Stimulated activated CD4-positive, alpha-beta T cell treated with anti-CD3 and anti-CD28 coated beads, Interleukin-1b, Interleukin-23, amount 100 ng/mL, for 1 hour (primary cell): ENCODE results near the gene SMDT1.

ENCODE experiments used
- DNase-seq, 2 donors: peaks; one replicate each; pipeline ENCODE4 v3.0.0-alpha.2; 2020; ENCODE audit warnings: low read depth in 2 of 2

The SMDT1 gene

GRCh38 chr22:42079319-42080251 is at the start of gene SMDT1:
Gene SMDT1 (plus strand): TSS chr22:42079700. CDS start chr22:42079769, 69 bp downstream.
- peak; percentile 92 to 97 for DNase-seq

DNA sequence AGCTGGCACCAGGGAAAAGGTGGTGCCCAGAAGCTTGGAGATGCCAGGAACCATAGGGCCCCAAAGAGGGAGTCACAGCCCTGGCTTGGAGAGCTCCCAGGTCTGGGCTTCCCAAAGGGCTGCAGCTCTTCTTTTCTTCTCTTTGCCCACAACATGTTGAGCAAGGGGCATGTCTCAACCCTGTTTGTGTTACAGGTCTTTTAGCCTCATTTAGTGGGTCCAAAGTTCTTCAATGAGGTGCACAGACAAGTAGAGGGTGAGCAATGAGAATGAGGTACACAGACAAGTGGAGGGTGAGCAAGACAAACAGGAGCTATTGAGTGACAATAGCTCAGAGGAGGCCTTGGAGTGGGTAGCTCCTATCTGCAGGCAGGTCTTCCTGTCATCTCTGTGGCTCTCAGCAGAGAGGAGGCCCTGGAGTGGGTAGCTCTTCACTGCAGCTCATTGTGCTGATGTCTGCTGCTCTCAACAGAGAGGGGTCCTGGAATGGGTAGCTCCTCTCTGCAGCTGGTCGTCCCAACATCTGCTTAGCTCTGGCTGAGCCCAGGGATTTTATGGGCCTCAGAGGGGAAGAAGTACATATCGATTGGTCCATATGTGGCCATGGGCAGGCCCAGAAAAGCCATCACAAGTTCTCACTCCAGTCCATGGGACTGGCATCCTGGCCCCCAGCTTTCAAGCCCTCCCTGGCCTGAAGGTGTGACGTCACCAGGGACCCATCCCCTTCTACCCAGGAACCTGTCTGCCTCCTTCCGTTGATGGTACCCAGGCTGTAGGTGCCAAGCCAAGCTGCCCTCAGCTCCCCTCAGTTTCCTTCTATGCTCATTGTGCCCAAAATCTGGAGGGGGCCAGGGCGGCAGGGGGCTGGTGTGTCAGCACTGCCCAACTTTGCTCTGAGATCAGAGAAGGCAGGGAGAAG is 46.0 kb upstream of the SMDT1 start:
- DNase-seq = no peak

GRCh38 chr22:42035256-42035655 is 44.2 kb upstream of the SMDT1 start:
- no peak for DNase-seq

GRCh38 chr22:42039271-42039670 is 40.2 kb upstream of the SMDT1 start:
- no peak for DNase-seq

DNA sequence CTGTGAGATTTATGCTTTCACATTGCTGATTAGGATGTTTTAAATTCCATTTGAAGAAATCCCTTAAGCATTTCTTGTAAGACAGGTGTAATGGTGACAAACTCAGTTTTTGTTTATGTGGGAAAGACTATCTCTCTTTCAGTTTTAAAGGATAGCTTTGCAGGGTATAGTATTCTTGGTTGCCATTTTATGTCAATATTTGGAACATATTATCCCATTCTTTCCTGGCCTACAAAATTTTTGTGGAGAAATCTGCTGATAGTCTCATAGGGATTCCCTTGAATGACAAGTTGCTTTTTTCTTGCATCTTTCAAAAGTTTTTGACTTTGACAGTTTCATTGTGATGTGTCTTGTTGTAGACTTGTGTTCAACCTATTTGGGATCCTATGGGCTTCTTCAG is 37.7 kb upstream of the SMDT1 start:
- no peak for DNase-seq

GRCh38 chr22:42050641-42051180 is 28.8 kb upstream of the SMDT1 start:
- DNase-seq = no peak

DNA sequence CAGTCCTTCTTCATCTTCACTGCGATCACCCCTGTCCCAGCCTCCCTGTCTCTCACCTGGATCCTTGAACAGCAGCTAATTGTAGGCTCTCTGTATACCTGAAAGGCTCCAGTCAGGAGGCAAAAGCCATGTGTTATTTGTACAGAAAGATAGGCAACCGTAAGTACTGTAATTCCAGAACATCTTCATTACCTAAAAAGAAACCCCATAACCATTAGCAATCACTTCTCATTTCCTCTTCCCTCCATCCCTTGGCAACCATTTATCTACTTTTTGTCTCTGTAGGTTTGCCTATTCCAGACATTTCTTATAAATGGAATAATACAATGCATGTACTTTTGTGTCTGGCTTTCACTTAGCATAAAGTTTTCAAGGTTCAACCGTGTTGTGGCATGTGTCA is 26.7 kb upstream of the SMDT1 start:
- no peak for DNase-seq

DNA sequence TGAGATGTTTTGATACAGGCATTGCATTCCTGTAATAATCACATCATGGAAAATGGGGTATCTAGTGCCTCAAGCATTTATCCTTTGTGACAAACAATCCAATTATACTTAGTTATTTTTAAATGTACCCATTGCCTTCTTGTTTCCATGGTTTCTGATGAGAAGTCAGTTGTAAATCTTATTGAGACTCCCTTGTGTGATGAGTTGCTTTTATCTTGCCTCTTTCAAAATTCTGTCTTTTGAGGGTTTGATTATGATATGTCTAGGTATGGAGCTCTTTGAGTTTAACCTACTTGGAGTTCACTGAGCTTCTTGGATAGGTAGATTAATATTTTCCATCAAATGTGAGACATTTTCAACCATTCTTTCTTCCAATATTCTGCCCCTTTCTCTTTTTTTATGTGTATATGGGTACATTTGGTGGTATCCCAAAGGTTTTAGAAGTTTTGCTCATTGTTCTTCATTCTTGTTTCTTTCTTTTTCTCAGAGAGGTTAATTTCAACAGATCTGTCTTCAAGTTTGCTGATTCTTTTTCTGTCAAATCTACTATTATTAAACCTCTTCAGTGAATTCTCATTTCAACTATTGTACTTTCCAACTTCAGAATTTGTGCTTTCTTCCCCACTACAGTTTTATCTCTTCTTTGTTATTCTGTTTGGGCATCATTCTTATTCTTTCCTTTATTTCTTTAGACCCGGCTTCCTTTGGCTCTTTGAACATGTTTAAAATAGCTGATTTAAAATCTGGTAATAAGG is 22.6 kb upstream of the SMDT1 start:
- no peak for DNase-seq

GRCh38 chr22:42060489-42060888 is 19.0 kb upstream of the SMDT1 start:
- no peak for DNase-seq

- DNase-seq = no peak
Observed at GRCh38 chr22:42061041-42061440, 18.5 kb upstream of the SMDT1 start.

- no peak for DNase-seq
Observed at GRCh38 chr22:42062506-42063170, 16.9 kb upstream of the SMDT1 start.

GRCh38 chr22:42064629-42065028 is 14.9 kb upstream of the SMDT1 start:
- DNase-seq = no peak

GRCh38 chr22:42065438-42066125 is 13.9 kb upstream of the SMDT1 start:
- no peak for DNase-seq

GRCh38 chr22:42066126-42066761 is 13.3 kb upstream of the SMDT1 start:
- DNase-seq = no peak

DNA sequence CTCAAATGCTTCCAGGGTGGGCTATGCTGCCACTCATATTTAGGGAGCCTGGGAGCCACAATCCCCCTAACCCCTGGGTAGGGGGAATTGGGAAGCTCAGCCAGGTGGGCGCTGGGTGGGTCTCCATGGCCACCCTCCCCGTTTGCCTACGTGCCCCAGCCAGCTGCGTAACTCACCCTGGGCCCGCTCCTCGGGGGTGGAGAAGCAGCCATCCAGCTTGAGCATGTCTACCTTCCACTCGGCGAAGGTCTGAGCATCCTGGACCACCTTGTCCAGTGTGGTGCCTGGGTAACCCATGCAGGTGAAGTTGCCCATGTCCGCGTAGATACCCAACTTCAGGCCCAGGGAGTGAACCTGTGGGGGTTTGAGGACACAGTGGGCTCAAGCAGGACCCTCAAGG is 12.6 kb upstream of the SMDT1 start:
- no peak for DNase-seq

GRCh38 chr22:42067671-42068251 is 11.7 kb upstream of the SMDT1 start:
- no peak for DNase-seq

DNA sequence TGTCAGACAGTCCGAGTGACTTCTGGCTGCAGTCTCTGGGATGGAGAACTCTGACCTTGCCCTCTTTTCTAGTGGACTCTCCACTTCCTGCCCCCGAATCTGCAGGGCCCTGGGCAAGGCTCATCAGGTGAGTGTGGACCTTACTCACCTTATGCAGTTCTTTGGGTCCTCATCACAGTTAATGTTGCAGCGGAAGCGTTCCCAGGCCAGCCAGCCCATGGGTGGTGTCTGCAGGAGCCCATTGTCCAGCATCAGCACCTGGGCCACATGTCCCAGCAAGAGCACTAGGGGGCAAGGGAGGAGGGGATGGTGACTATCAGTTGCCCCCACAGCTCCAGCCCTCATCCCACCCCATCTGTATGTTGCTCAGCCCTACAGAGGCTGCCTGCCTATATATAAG is 11.2 kb upstream of the SMDT1 start:
- DNase-seq = no peak

DNA sequence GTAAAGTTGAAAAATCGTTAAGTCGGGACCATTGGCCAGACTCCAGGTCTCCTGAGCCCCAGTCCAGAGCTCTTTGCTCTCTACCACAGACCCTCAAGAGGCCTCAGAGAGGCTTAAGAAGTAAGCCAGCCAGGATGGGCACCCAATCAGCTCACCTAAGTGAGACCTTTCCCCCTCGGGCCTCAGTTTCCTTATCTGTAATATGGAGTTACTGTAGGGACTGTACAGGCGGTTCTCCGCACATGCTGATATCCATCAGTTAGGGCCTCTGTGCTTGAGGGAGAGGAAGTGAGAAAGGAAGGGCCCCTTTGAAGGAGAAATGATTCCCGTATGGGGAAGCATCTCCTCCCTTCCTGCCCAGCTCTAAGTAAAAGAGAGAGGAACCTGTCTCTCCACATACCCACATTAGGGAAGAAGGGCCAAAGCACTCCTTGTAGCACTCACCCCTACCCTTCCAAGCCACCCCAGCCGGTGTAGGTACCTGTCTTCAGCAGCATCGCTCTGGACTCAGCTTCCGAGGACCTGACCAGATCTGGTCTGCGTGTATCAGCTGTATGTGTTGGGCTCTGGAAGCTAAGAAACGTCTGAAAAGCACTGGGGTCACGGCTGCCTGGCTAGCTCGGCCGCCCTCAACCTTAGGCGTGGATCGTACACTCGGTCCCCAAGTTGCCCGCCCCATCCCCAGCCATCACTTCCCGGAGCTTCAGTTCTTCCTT is 9.5 kb upstream of the SMDT1 start:
- no peak for DNase-seq
